GM19043 (cell line): ENCODE measurements around the gene MGAT4D.
A peak's percentile ranks its signal among the peaks of the same experiment; 100 is the strongest.
"Not testable (repeated sequence)": the region's sequence is repeated elsewhere in the genome, so short reads cannot be mapped to it uniquely, and the experiment has no call there.

ENCODE experiments used
- ATAC-seq: cut with Tn5 transposase; IDR thresholded peaks from one replicate; pipeline ENCODE4 v1.9.1; 2021; ENCODE audit warnings: low read depth; ENCODE audit not compliant: unreplicated experiment

MGAT4D gene

DNA sequence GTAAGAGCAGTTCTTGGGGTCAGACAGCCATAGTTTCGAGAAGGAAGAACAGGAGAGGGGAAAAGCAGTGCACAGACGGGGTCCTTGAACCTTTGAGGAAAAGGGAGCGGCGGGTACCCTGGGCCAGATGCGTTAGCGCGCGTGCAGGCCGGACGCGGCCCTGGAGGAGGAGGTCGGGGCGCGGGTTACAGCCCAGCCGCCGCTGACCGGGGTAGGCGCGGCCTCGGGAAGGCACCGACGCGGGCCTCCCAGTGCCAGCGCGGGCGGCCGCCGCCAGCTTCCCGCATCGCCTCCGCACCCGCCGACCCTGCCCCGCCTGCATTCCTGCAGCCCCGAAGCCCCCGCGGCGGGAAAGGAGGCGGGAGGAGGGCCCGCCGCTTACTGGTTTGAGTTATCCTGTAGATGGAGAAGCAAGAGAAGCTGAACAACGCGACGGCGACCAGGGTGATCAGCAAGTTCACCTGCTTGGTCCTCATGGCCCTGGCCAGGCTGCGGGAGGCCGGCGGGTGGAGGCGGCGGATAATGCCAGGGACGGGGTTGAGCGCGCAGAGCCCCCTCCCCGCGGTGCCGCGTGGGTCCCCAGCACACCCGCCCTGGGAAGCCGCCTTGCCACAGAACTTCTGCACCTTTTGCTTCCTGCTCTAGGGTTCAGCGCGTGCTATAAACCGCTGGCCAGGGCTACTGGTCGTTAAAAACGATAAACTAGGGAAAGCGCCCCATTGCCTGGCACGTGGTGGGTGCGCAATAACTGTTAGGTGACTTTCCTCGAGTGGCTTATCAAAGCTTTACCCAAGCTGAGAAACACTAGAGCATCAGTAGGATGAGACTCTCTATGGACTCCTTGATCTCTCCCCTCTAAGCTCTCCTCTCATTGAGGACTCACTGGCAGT is at the start of gene MGAT4D:
MGAT4D (minus strand) TSS at position 547 of the 890 bp plus-strand sequence; CDS start at position 476, 71 bp downstream.
- ATAC-seq = no peak

DNA sequence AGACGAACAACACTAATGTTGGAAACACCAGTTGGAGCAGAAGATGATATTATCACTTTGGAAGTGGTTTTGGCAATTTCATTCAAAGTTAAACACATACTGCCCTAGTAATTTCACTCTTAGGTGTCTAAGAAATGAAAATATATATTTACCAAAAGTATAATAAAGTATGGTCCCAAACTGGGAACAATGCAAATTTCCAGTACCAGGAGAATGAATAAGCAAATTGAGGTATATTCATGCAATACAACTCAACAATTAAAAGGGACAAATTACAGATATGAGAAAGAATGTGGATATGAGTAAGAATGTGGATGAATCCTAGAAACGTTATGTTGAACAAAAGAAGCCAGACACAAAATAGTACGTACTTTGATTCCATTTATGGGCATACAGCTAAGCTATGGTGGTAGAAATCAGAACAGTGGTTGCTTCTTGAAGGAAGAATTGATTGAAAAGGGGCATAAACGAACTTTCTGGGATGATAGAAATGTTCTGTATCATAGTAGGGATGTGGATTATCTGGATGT is 35.9 kb upstream of the MGAT4D start:
- ATAC-seq = no peak

DNA sequence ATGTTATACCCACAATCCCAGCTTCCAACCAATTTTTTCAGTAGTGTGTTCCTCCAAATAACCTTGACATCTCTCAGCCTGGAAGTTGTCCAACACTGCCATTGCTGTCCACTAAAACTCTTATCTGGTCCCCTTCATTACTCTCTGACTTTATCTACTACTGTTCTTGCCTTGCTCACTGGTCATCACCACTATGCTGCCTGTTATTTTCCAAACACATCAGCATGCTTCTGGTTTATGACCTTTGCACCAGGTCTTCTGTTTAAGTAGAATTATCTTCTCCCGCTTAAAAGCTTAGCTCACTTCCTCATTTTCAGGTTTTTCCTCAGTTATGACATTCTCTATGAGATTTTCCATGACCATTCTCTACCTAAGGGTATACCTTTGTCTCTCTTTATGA is 31.3 kb upstream of the MGAT4D start:
- no peak for ATAC-seq

DNA sequence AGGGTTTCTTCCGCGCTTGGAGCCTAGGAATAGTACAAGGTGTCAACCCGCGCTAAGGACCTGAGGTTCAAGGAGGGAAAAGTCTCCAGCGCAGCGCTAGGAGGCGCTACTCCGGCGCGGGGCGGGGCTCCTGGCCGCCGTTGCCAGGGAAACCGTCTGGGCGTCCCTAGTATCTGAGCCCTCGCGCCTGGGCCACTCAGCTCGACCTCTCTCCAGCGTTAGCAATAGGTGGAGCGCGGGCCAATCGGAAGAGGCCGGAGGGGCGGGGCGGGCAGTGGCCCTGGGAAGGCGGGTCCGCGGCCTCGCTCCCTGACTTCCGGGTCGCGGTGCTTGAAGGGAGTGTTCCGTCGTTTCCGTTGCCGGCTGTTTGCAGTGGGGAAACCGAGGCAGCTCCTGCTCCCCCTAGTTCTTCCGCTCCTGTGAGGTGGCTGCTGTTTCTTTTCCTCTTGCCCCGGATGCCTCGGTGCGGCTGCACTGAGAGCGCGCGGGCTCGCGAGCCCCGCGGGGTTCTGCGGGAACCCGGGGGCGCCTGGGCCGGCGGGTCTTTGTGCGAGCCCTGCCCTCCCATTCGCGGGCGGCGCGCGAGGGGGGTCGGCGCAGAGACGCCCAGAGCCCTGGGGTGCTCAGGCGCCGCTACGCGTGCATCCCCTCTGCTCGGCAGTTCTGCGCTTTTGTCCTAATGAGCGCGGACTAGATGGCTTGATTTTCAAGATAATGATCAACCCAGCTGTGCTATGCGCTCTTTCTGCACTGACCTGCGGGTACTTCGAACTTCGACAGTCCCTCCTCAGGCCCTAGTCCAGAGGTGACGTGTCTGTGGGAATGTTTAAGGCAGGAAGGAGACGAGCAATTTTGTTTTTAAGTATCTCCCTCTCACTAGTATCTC is 26.0 kb upstream of the MGAT4D start, which contains the start of gene ELMOD2:
ELMOD2 (plus strand) TSS at position 312 of the 886 bp plus-strand sequence. CDS start 1,261 bp downstream, outside the sequence.
- ATAC-seq = peak; percentile 100

DNA sequence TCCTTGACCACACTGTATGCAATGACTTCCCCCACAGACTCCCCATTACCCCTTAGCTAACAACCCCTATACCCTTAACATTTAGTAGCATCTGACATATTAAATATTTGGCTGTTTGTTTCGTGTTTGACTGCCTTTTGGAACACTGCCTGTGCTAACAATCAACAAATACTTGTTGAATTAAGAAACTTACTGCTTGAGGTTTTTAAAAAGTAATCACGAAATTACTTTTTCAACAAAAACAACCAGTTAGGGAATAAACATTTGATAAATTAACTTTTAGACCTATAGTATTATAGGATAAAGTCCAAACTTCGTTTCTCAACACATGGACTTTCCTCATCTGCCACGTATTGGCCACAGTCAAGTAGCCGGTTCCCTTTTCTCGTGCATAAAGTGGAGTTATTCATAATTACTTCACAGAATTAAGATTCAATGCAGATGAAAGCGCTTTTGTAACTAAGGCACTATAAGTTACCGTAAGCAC is 25.3 kb upstream of the MGAT4D start:
- ATAC-seq = peak; percentile 4

DNA sequence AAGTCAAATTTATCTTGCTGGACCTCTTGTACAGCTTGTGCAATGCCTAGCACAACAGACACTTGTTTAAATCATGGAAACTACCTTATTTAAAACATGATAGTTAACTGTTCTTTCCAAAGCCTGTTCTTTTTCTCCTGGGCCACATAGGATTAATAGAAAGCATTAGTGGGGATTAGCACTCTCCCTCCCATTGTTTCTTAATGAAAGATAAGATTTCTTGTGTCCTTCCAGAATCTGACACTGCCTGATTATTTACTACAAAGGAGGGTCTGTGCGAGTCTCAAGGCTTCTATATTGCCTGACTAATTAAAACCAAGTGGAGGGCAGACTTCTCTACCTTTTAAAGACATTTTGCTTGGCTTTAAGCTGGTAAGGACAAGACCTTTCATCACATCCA is 17.3 kb upstream of the MGAT4D start:
- no peak for ATAC-seq

DNA sequence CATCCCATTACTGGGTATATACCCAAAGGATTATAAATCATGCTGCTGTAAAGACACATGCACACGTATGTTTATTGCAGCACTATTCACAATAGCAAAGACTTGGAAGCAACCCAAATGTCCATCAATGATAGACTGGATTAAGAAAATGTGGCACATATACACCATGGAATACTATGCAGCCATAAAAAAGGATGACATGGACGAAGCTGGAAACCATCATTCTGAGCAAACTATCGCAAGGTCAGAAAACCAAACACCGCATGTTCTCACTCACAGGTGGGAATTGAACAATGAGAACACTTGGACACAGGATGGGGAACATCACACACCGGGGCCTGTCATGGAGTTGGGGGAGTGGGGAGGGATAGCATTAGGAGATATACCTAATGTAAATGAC is 15.7 kb upstream of the MGAT4D start:
- ATAC-seq = not testable (repeated sequence)

DNA sequence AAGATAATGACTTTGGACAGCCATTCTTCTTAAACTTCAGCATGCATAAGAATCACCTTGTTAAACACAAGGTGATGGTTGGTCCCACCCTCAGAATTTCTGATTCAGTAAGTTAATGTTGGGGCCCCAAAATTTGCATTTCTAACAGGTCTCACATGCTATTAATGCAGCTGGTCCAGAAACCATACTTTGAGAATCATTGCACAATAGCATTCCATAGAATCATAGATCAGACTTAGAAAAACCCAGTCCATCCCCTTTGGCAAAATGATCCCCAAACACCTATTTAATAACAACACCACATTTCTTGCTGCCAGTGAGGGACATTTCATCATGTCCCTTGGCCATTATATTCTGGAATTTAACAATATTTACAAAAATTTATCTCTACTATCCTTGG is 6.2 kb upstream of the MGAT4D start:
- no peak for ATAC-seq

DNA sequence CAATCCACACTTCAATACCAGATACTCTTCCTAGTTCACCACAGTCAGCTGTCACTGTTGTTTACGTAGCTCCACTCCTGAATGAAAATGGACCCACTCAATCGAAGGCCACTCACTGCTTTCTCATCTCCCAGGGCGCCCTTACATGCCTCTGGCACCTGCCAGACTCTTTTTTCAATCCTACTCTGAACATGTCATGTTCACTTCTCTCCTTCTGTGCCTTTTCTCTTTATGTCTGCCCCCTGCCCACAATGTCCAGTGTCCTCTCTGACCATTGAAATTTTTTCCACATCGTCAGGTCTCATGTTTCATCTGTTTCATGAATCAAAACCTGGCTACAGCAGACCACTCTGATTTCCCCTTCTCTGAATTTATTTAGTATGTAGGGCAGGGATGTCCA is 1.3 kb upstream of the MGAT4D start:
- ATAC-seq = no peak

DNA sequence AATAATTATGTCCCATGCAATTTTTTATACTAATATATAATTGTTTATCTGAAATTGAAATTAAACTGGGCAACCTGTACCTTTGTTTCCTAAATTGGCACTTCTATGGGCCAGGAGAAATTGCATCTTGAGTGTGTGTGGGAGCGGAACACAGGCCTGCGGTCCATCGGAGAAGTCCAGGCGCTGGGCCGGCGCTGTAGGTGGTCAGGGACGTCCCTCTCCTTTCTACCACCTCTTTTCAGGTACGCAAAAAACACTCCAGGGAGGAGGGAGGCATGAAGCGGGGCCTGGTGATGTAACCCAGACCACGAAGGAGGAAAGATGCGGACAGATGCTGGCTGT is 717 bp downstream of the MGAT4D start:
- no peak for ATAC-seq

DNA sequence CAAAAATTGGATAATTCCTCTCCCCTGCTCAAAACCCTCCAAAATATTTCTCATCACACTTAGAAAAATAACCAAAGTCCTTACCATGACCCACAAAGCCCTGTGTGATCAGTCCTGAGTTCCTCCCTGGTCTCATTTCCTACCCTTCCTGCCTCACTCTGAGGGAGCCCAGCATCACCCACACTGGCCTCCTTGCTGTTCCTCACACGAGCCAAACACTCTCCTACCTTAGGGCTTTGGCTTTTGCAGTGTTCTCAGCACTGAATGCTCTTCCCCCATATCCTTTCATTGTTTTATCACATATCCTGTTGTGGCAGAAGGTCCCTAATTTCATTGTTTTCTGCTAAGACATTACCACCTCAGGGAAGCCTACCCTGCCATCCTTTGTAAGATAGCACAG is 12.2 kb downstream of the MGAT4D start:
- ATAC-seq = no peak

DNA sequence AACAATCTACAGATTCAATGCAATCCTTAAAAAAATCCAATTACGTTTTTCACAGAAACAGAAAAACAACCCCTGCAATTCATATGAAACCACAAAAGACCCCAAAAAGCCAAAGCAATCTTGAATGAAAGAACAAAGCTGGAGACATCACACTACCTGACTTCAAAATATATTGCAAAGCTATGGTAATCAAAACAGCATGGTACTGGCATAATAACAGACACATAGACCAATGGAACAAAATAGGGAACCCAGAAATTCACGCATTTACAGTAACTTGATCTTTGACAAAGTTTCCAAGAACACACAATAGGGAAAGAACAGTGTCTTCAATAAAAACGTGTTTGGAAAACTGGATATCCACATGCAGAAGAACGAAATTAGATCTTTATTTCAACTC is 14.6 kb downstream of the MGAT4D start:
- ATAC-seq = no peak

DNA sequence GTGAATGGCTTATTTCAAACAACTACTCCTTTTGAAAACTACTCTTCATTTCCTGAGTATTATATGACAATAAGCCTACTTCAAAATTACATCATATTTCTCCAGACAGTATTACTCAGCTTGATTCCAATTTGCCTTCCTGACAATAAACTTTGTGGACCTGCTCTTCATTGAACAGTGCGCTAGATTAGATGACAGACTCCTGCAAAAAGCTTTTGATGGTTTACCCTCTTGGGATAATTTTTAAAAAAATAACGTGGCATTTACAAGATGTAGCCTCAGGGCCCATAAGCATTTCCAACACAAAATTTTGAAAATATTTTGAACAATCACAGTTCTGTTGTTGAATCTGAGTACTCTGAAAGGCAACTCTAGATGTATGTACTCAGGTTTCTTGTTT is 25.9 kb downstream of the MGAT4D start:
- no peak for ATAC-seq

DNA sequence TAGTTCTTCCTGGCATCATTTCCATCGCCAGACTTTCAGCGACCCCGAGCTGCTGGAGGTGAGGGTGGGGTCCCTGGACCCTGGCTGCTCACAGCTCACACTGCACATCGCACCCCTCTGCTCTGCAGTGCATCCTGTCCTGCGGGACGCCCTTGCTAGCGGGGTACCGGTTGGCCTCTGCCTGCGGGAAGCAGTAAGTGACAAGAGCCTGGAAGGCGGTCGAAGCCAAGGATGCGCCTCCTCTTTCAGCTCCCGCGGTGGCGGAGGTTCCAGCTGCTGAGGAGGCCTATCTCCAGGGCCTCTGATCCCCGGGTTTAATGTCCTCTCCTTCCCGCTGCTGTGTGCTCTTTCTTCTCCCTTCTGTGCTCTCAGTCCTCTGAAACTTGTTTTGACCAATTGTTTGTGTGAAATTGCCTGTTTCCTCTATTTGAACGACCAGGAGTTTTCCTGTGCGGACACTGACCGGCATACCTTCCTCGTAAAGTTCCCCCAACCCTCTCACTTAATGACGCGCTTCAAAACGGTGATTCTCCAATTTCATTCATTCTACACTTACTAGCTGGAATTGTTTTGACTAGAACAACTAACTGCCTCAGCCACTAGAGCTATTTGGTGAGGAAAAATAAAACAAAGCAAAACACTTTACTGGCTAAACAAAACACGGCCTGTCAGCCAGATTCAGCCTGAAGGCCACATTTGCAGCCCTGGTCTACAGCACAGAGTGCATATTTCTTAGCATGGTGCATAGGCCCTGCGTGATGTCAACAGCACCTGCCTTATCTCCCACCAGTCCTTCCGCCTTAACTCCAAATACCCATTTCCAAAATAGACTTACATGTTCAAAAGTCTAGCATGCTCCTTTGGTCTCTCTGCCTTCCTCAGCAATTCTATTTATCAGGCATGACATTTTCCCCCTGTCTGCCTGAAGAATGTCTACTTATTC is 28.0 kb downstream of the MGAT4D start:
- ATAC-seq = no peak

DNA sequence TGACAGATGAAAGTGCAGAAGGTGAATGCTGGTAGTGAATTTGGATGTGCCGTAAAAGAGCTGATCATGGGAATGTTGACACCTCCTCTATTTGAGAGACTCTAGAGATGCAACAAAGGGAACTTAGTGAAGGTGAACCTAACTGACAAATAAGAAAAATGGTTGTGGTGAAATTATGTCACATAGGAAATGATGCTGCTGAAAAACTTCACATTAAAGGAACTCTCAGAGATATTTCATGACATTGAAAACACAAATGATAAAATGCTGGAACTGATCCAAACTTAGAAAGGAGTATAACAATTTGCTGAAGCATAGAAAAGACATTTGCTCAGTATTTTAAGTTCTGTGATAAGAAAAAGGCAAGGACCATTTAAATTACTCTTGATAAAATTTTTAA is 31.9 kb downstream of the MGAT4D start:
- no peak for ATAC-seq

DNA sequence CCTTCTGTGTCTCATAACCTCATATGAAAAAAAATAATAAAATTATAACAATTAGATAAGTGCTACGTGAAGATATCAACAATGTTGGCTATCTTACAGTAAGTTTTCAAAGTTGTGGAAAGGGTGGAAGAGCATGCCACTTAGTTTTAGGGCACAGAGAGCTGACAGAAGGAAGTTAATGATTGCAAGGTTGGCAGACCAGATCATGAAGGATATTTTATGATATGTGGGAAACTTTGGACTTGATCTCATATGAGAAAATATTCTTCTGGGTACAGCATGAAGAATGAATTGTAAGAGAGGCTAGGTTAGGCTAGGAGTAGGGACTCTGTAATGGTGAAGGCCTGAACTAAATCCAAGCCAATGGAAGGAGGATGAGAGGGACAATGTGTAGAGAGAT is 34.5 kb downstream of the MGAT4D start:
- ATAC-seq = no peak

DNA sequence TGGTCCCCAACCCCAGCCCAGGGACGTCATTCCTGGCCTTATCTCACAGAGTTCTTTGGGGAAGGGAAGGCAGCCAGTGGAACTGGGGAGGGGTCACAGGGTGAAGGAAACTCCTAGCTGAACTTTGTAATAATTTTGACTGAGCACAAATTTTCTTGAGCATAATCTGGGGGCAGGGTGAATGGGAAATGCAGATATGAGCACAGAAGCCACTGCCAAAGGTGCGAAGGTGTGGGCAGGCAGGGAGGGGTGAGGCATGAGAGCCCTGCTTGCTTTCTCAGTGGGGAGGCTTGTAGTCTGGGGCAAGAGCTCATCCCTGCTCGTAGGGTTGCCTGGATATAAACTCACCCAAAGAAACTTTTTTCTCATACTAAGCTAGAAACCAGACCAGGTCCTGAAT is 34.9 kb downstream of the MGAT4D start:
- no peak for ATAC-seq

DNA sequence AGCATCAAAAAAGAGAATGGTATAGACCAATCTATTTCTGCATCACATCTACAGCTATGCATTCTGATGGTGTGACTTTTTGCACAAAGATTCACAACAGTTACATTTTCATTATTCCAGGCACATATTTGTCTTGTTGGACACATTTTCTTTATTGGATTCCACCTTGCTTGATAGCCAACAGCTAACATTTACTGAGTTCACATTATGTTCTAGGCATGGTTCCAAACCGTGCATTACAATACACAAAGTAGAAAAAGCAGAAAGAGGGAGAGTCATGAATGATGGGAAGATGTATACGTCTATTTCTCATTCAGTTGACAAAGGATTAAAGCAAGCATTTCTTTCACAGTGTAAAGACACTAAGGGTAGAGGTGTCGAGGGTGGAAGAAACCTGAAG is 47.7 kb downstream of the MGAT4D start:
- no peak for ATAC-seq

DNA sequence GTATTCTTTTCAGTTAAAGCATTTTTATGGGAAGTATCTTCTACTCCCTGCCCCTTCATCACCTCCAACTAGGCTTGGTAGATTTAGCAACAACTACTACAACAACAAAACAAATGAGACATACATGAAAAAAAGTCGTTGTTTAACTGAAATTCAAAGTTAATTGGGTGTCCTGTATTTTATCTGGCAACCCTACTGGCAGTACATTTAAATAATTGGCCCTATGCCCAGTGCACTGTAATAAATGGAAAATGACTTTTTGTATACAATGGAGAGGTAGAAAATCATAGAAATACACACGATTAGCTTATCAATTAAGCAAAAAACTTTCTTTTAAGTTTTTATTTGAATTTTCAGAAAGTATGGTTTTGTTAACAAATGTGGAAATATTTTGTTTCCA is 49.3 kb downstream of the MGAT4D start:
- ATAC-seq = no peak

DNA sequence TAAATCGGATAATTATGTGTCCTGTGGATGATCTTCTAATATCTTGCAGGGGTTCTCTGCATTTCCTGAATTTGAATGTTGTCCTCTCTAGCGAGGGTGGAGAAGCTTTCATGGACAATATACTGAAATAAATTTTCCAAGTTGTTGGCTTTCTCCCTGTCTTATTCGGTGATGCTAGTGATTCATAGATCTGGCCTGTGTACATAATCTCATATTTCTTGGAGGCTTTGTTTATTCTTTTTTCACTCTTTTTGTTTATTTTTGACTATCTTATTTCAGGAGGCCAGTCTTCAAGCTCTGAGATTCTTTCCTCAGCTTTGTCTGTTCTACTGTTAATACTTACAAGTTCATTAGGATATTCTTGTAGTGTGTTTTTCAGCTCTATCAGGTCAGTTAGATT is 49.9 kb downstream of the MGAT4D start:
- ATAC-seq = no peak
